K562 (cell line): ENCODE results near the gene BAHD1. TPM values are rescaled to one million over a fixed set of nuclear protein-coding genes. Genes with fewer than 3 reads are reported as not detected.

Experiments
- BCLAF1 ChIP-seq, 2 experiments: fragments of 450-650 bp in 1 of 2; IDR thresholded peaks; 2 replicates each; pipeline ENCODE4 v1.6.1; 2011 to 2017; ENCODE audit warnings: low read depth in 2 of 2, antibody characterized with exemption in 1 of 2, borderline replicate concordance in 1 of 2, low read length in 1 of 2, mild to moderate bottlenecking in 1 of 2, mixed read lengths in 1 of 2; ENCODE audit not compliant: control insufficient read depth in 1 of 2
- CEBPG ChIP-seq, 3 experiments: fragments of 200-800 bp in 1 of 3; sonication (Bioruptor generic) in 1 of 3; sonication (generic) in 1 of 3; formaldehyde crosslinking in 1 of 3; IDR thresholded peaks in 2 of 3; conservative IDR thresholded peaks in 1 of 3; 2 replicates each; pipeline versions ENCODE4 v1.6.1 to v1.8.0; 2016 to 2022; ENCODE audit warnings: missing compliant biosample characterization in 2 of 3, missing genetic modification characterization in 2 of 3, mild to moderate bottlenecking in 1 of 3, missing genetic modification reagents in 1 of 3
- EP400 ChIP-seq: fragments of 450-650 bp; IDR thresholded peaks from 2 replicates; pipeline ENCODE4 v1.6.1; 2017; ENCODE audit warnings: antibody characterized with exemption, mild to moderate bottlenecking, moderate library complexity
- NR3C1 ChIP-seq: sonication (generic); formaldehyde crosslinking; IDR thresholded peaks from 2 replicates; pipeline ENCODE4 v1.8.1; 2022; ENCODE audit warnings: missing genetic modification reagents
- NR4A1 ChIP-seq, 2 experiments: fragments of 250-450 bp in 1 of 2; fragments of 450-650 bp in 1 of 2; sonication (Bioruptor Pico) in 1 of 2; IDR thresholded peaks; 2 replicates each; pipeline versions ENCODE4 v1.4.0 to v1.6.1; 2016 to 2020; ENCODE audit warnings: mild to moderate bottlenecking in 2 of 2, missing compliant biosample characterization in 1 of 2, missing genetic modification characterization in 1 of 2, moderate library complexity in 1 of 2
- NUFIP1 ChIP-seq: fragments of 450-650 bp; IDR thresholded peaks from 2 replicates; pipeline ENCODE4 v1.6.1; 2018; ENCODE audit not compliant: partially characterized antibody
- SMARCB1 ChIP-seq: IDR thresholded peaks from 2 replicates; pipeline ENCODE4 v1.6.1; 2011; ENCODE audit warnings: improper control_type of control experiment, low read depth; ENCODE audit not compliant: insufficient read length
- SP1 ChIP-seq: sonication (generic); formaldehyde crosslinking; IDR thresholded peaks from 2 replicates; pipeline ENCODE4 v1.8.1; 2022; ENCODE audit warnings: mild to moderate bottlenecking, missing genetic modification reagents
- TAF7 ChIP-seq: fragments of 450-650 bp; IDR thresholded peaks from 2 replicates; pipeline ENCODE4 v1.6.1; 2016; ENCODE audit warnings: missing genetic modification characterization, missing compliant biosample characterization
- THAP12 ChIP-seq: fragments of 250-450 bp; sonication (Bioruptor Pico); IDR thresholded peaks from 2 replicates; pipeline ENCODE4 v1.9.0; 2021; ENCODE audit warnings: mild to moderate bottlenecking, inconsistent platforms
- ZBTB1 ChIP-seq: sonication (generic); formaldehyde crosslinking; IDR thresholded peaks from 2 replicates; pipeline ENCODE4 v1.8.1; 2023; ENCODE audit warnings: missing genetic modification reagents, low read depth, mild to moderate bottlenecking, borderline replicate concordance
- polyA plus RNA-seq, 8 experiments: library from polyadenylated mRNA; depleted of rRNA in 4 of 8; stranded (reverse) in 5 of 8; unstranded in 3 of 8; fragments of >200 nt; fragmentation: Nextera tagmentation in 2 of 8; fragmentation: Illumina TruSeq in 1 of 8; extraction: Ambion mirVana in 2 of 8; extraction: Trizol in 1 of 8; gene quantifications; 2 replicates each; pipeline versions ENCODE4 v1.2.1 to v1.2.3, GENCODE V29; 2011 to 2014; ENCODE audit warnings: inconsistent platforms in 1 of 8, missing spikeins in 1 of 8
- total RNA-seq, 7 experiments: library from RNA; depleted of rRNA in 6 of 7; stranded (reverse); fragments of >200 nt in 6 of 7; fragmentation: Illumina TruSeq in 2 of 7; extraction: Trizol in 2 of 7; gene quantifications; 2 replicates each; pipeline versions ENCODE4 v1.2.1 to v1.2.3, GENCODE V29; 2011 to 2021; ENCODE audit warnings: low replicate concordance in 1 of 7
- TF ChIP-seq, protein P1 (sequence below): fragments of 450-650 bp; IDR thresholded peaks from 2 replicates; pipeline ENCODE4 v1.6.1; 2017; ENCODE audit warnings: antibody characterized with exemption, mild to moderate bottlenecking
- TF ChIP-seq, protein P2 (sequence below): IDR thresholded peaks from 2 replicates; pipeline ENCODE4 v1.6.1; 2011; ENCODE audit warnings: borderline replicate concordance, low read depth, mild to moderate bottlenecking, moderate library complexity, low read length; ENCODE audit not compliant: insufficient read depth, poor library complexity, severe bottlenecking

BAHD1 gene
- total and polyA plus RNA-seq, 9 of the 15 experiments (the other 6 are each of a cell fraction or from before 2014, with no cell fraction given) = 0.55 to 38.5 (median 11.5) TPM

DNA sequence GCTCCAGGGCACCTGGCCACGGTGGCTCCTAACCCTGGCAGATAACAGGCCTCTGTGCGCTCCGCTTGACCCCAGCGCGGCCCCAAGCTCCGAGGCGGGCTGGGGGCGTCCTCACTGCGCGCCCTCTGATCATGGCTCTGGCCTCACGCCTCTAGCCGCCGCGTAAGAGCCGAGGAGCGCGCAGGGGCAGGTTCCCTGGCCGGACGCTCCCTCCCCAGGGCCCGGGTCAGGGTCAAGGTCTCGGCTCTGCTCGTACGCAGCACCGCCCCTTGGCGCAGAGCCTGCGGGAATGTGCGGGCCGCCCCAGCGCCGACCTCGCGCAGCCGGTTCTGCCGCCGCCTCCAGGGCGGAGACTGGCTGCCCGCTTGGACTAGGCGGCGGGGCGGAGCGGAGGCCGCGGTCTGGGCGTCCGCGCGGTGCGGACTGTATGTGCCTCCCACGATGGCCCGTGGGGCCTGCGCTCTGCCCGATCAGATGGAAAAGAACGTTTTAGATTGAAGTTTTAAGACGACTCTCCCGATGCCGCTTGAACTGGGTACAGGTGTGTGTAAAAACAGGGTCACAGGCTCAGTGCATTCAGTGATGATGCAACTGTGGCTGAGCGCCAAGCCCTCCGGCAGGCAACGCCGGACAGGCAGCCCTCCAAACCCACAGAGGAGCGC is 70.8 kb downstream of the BAHD1 start (continued):
- peak; percentile 40; the same call in 1 of the 2 replicates for TF ChIP-seq THAP12 (CRISPR knock-in tag)
- TF ChIP-seq EP400 = peak; percentile 83
- TF ChIP-seq, protein P1, sequence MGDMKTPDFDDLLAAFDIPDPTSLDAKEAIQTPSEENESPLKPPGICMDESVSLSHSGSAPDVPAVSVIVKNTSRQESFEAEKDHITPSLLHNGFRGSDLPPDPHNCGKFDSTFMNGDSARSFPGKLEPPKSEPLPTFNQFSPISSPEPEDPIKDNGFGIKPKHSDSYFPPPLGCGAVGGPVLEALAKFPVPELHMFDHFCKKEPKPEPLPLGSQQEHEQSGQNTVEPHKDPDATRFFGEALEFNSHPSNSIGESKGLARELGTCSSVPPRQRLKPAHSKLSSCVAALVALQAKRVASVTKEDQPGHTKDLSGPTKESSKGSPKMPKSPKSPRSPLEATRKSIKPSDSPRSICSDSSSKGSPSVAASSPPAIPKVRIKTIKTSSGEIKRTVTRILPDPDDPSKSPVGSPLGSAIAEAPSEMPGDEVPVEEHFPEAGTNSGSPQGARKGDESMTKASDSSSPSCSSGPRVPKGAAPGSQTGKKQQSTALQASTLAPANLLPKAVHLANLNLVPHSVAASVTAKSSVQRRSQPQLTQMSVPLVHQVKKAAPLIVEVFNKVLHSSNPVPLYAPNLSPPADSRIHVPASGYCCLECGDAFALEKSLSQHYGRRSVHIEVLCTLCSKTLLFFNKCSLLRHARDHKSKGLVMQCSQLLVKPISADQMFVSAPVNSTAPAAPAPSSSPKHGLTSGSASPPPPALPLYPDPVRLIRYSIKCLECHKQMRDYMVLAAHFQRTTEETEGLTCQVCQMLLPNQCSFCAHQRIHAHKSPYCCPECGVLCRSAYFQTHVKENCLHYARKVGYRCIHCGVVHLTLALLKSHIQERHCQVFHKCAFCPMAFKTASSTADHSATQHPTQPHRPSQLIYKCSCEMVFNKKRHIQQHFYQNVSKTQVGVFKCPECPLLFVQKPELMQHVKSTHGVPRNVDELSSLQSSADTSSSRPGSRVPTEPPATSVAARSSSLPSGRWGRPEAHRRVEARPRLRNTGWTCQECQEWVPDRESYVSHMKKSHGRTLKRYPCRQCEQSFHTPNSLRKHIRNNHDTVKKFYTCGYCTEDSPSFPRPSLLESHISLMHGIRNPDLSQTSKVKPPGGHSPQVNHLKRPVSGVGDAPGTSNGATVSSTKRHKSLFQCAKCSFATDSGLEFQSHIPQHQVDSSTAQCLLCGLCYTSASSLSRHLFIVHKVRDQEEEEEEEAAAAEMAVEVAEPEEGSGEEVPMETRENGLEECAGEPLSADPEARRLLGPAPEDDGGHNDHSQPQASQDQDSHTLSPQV = peak; percentile 71
- TF ChIP-seq NR4A1 (CRISPR knock-in tag; IDR thresholded peaks at IDR 0.05) = no peak
- TF ChIP-seq NR4A1 (tag; IDR thresholded peaks at IDR 0.05) = no peak
- TF ChIP-seq TAF7 = peak; percentile 20; the same call in 1 of the 2 replicates
- TF ChIP-seq NR3C1 (CRISPR knock-in tag) = no peak
- TF ChIP-seq SP1 (CRISPR knock-in tag) = no peak
- TF ChIP-seq ZBTB1 (CRISPR knock-in tag) = peak; percentile 82
- TF ChIP-seq BCLAF1 (IDR thresholded peaks at IDR 0.05; ENCODE audit: borderline replicate concordance in 1 of 2, control insufficient read depth in 1 of 2, low read depth in 2 of 2, low read length in 1 of 2) = no peak
- no peak for TF ChIP-seq SMARCB1
- TF ChIP-seq, protein P2, sequence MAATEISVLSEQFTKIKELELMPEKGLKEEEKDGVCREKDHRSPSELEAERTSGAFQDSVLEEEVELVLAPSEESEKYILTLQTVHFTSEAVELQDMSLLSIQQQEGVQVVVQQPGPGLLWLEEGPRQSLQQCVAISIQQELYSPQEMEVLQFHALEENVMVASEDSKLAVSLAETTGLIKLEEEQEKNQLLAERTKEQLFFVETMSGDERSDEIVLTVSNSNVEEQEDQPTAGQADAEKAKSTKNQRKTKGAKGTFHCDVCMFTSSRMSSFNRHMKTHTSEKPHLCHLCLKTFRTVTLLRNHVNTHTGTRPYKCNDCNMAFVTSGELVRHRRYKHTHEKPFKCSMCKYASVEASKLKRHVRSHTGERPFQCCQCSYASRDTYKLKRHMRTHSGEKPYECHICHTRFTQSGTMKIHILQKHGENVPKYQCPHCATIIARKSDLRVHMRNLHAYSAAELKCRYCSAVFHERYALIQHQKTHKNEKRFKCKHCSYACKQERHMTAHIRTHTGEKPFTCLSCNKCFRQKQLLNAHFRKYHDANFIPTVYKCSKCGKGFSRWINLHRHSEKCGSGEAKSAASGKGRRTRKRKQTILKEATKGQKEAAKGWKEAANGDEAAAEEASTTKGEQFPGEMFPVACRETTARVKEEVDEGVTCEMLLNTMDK = no peak
- TF ChIP-seq NUFIP1 = no peak
- TF ChIP-seq CEBPG (CRISPR knock-in tag; IDR thresholded peaks at IDR 0.05) = peak; percentile 92
- peak; percentile 87 to 92 for TF ChIP-seq CEBPG (tag; conservative IDR thresholded peaks at IDR 0.05 in 1 of 2, IDR thresholded peaks at IDR 0.05 in 1 of 2)
